ENCODE results near the gene IGBP1.

The IGBP1 gene

GRCh38 chrX:70089604-70090297, 43.5 kb upstream of the IGBP1 start:
- no peak for TF ChIP-seq FOXP2 (optimal IDR thresholded peaks at IDR 0.05; ENCODE audit: borderline replicate concordance, extremely low read depth, extremely low read length, insufficient read depth)
- TF ChIP-seq SIN3A (IDR thresholded peaks at IDR 0.05; ENCODE audit: borderline replicate concordance, insufficient read depth, low read length), result no peak
- no peak for TF ChIP-seq POLR2AphosphoS5 (IDR thresholded peaks at IDR 0.05; ENCODE audit: low read depth, low read length)
- no peak for TF ChIP-seq TAF1 (IDR thresholded peaks at IDR 0.05; ENCODE audit: borderline replicate concordance, insufficient read depth, low read length)
- TF ChIP-seq, protein P1, sequence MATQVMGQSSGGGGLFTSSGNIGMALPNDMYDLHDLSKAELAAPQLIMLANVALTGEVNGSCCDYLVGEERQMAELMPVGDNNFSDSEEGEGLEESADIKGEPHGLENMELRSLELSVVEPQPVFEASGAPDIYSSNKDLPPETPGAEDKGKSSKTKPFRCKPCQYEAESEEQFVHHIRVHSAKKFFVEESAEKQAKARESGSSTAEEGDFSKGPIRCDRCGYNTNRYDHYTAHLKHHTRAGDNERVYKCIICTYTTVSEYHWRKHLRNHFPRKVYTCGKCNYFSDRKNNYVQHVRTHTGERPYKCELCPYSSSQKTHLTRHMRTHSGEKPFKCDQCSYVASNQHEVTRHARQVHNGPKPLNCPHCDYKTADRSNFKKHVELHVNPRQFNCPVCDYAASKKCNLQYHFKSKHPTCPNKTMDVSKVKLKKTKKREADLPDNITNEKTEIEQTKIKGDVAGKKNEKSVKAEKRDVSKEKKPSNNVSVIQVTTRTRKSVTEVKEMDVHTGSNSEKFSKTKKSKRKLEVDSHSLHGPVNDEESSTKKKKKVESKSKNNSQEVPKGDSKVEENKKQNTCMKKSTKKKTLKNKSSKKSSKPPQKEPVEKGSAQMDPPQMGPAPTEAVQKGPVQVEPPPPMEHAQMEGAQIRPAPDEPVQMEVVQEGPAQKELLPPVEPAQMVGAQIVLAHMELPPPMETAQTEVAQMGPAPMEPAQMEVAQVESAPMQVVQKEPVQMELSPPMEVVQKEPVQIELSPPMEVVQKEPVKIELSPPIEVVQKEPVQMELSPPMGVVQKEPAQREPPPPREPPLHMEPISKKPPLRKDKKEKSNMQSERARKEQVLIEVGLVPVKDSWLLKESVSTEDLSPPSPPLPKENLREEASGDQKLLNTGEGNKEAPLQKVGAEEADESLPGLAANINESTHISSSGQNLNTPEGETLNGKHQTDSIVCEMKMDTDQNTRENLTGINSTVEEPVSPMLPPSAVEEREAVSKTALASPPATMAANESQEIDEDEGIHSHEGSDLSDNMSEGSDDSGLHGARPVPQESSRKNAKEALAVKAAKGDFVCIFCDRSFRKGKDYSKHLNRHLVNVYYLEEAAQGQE (IDR thresholded peaks at IDR 0.05; ENCODE audit: insufficient read depth in 1 of 2, low read depth in 2 of 2, low read length in 2 of 2), result no peak

DNA sequence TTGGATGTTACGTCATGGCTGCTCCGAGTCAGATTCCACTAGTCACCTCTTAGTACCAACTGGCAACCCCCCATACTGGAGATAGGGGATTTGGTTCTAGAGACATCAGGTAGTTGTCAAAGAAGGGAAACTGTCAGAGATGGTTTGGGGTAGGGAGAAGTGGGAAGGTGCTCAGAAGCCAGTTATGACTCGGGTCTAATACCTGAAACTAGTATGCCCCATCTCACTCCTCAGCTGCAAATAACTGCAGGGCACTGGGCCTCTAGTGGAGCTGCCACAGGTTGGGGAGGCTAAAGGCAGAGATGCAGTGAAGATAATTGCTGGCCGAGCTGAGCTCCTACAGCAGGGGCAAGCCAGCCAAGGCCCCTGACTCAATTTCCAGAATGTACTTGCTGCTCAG, 41.0 kb upstream of the IGBP1 start:
- TF ChIP-seq, protein P1 (IDR thresholded peaks at IDR 0.05; ENCODE audit: insufficient read depth in 1 of 2, low read depth in 2 of 2, low read length in 2 of 2), result no peak
- TF ChIP-seq TAF1 (IDR thresholded peaks at IDR 0.05; ENCODE audit: borderline replicate concordance, insufficient read depth, low read length) (no peak), POLR2AphosphoS5 (IDR thresholded peaks at IDR 0.05; ENCODE audit: low read depth, low read length) (no peak), FOXP2 (optimal IDR thresholded peaks at IDR 0.05; ENCODE audit: borderline replicate concordance, extremely low read depth, extremely low read length, insufficient read depth) (no peak), SIN3A (IDR thresholded peaks at IDR 0.05; ENCODE audit: borderline replicate concordance, insufficient read depth, low read length) (no peak)

- TF ChIP-seq FOXP2 (optimal IDR thresholded peaks at IDR 0.05; ENCODE audit: borderline replicate concordance, extremely low read depth, extremely low read length, insufficient read depth), result no peak
- no peak for TF ChIP-seq SIN3A (IDR thresholded peaks at IDR 0.05; ENCODE audit: borderline replicate concordance, insufficient read depth, low read length)
- TF ChIP-seq POLR2AphosphoS5 (IDR thresholded peaks at IDR 0.05; ENCODE audit: low read depth, low read length), result no peak
- TF ChIP-seq, protein P1 (IDR thresholded peaks at IDR 0.05; ENCODE audit: insufficient read depth in 1 of 2, low read depth in 2 of 2, low read length in 2 of 2), result no peak
- no peak for TF ChIP-seq TAF1 (IDR thresholded peaks at IDR 0.05; ENCODE audit: borderline replicate concordance, insufficient read depth, low read length)
Observed at GRCh38 chrX:70096052-70096451, 37.2 kb upstream of the IGBP1 start.

GRCh38 chrX:70105229-70105628, 28.0 kb upstream of the IGBP1 start:
- TF ChIP-seq FOXP2 (optimal IDR thresholded peaks at IDR 0.05; ENCODE audit: borderline replicate concordance, extremely low read depth, extremely low read length, insufficient read depth), result no peak
- TF ChIP-seq, protein P1 (IDR thresholded peaks at IDR 0.05; ENCODE audit: insufficient read depth in 1 of 2, low read depth in 2 of 2, low read length in 2 of 2), result no peak
- TF ChIP-seq POLR2AphosphoS5 (IDR thresholded peaks at IDR 0.05; ENCODE audit: low read depth, low read length), result no peak
- TF ChIP-seq SIN3A (IDR thresholded peaks at IDR 0.05; ENCODE audit: borderline replicate concordance, insufficient read depth, low read length), result no peak
- TF ChIP-seq TAF1 (IDR thresholded peaks at IDR 0.05; ENCODE audit: borderline replicate concordance, insufficient read depth, low read length), result no peak
